Loucy (cell line): Measurements from ENCODE around the gene TOP1.

Experiments used
- EZH2phosphoT487 ChIP-seq: fragments of 200-600 bp; IDR thresholded peaks from 2 replicates; pipeline ENCODE4 v1.6.1; 2018; ENCODE audit warnings: antibody characterized with exemption, mild to moderate bottlenecking, moderate library complexity, borderline replicate concordance
- TF ChIP-seq, protein P1 (sequence below): fragments of 200-600 bp; sonication (generic); conservative IDR thresholded peaks from 2 replicates; pipeline ENCODE4 v1.5.1; 2014; ENCODE audit warnings: mild to moderate bottlenecking, antibody characterized with exemption, low read length

DNA sequence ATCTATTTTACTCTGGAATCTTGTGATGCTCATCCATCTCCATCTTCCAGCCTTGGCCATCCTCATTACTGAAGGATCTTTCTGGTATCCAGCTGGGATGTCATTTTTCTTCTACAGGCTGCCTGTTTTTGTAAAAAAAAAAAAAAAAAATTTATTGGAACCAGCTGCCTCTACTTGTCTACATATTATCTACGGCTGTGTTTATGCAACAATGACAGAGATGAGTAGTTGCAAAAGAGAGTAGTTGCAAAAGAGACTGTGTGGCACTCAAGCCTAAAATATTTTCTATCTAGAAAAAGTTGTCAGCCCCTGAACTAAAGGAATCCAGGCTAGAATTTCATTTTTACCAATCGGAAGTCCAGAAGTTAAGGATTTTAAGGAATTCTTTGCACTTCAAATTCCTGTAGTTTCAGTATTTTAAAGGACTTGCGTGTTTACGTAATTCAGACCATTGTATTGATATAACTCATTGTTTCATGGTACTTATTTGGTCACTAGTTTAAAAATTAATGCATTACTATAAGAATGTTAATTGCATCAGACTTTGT is 70.2 kb downstream of the TOP1 start:
- TF ChIP-seq, protein P1, sequence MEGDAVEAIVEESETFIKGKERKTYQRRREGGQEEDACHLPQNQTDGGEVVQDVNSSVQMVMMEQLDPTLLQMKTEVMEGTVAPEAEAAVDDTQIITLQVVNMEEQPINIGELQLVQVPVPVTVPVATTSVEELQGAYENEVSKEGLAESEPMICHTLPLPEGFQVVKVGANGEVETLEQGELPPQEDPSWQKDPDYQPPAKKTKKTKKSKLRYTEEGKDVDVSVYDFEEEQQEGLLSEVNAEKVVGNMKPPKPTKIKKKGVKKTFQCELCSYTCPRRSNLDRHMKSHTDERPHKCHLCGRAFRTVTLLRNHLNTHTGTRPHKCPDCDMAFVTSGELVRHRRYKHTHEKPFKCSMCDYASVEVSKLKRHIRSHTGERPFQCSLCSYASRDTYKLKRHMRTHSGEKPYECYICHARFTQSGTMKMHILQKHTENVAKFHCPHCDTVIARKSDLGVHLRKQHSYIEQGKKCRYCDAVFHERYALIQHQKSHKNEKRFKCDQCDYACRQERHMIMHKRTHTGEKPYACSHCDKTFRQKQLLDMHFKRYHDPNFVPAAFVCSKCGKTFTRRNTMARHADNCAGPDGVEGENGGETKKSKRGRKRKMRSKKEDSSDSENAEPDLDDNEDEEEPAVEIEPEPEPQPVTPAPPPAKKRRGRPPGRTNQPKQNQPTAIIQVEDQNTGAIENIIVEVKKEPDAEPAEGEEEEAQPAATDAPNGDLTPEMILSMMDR = no peak
- TF ChIP-seq EZH2phosphoT487 = no peak
